H1 (cell line): ENCODE measurements around the gene CPNE4. TPM values are rescaled to one million over a fixed set of nuclear protein-coding genes. Genes with fewer than 3 reads are reported as not detected.
A peak's percentile ranks its signal among the peaks of the same experiment; 100 is the strongest.

ENCODE experiments used
- CTCF ChIA-PET: fragments of 300-600 bp; sonication (Branson Sonifier 250); formaldehyde crosslinking; loops from one replicate; lab custom pipeline; 2021; ENCODE audit not compliant: partially characterized antibody; lab: Charles Lee
- POLR2A ChIA-PET: fragments of 300-600 bp; sonication (Branson Sonifier 250); formaldehyde crosslinking; loops from one replicate; lab custom pipeline; 2021; ENCODE audit warnings: inconsistent platforms; ENCODE audit not compliant: partially characterized antibody; lab: Charles Lee
- DNase-seq, 2 experiments: peaks; one replicate each; pipeline versions ENCODE4 v3.0.0 to v3.0.0-alpha.2; 2010 to 2022; ENCODE audit warnings: low spot score in 2 of 2, low read depth in 1 of 2, mixed read lengths in 1 of 2
- FAIRE-seq: peaks from 2 replicates; lab custom pipeline; 2011; peaks lifted over from hg19 to GRCh38; lab: Jason Lieb, UNC
- H2AFZ ChIP-seq: 2 replicates; pipeline ENCODE4 v1.8.1; 2012; ENCODE audit warnings: low read length, inconsistent platforms
- H2AK5ac ChIP-seq: 2 replicates; pipeline ENCODE4 v1.6.1; 2013; ENCODE audit warnings: low read depth, low read length
- H2BK120ac ChIP-seq: replicated peaks from 2 replicates; pipeline ENCODE3; 2013; ENCODE audit warnings: low read depth, low read length, inconsistent platforms
- H2BK12ac ChIP-seq: 2 replicates; pipeline ENCODE4 v1.6.1; 2013; ENCODE audit warnings: low read depth, low read length
- H2BK15ac ChIP-seq: 2 replicates; pipeline ENCODE4 v1.6.1; 2013; ENCODE audit warnings: low read length
- H2BK20ac ChIP-seq: 2 replicates; pipeline ENCODE4 v1.6.1; 2013; ENCODE audit warnings: low read length
- H2BK5ac ChIP-seq: 2 replicates; pipeline ENCODE4 v1.6.1; 2013; ENCODE audit warnings: low read depth, low read length
- H3K14ac ChIP-seq: 2 replicates; pipeline ENCODE4 v1.6.1; 2013; ENCODE audit warnings: inconsistent platforms; ENCODE audit not compliant: insufficient read length
- H3K18ac ChIP-seq: 2 replicates; pipeline ENCODE4 v1.6.1; 2013; ENCODE audit warnings: low read length; ENCODE audit errors: extremely low read depth
- H3K23ac ChIP-seq: 2 replicates; pipeline ENCODE4 v1.6.1; 2013; ENCODE audit warnings: inconsistent platforms; ENCODE audit not compliant: insufficient read length
- H3K23me2 ChIP-seq: 2 replicates; pipeline ENCODE4 v1.6.1; 2013; ENCODE audit warnings: low read depth, low read length
- H3K27ac ChIP-seq: 2 replicates; pipeline ENCODE4 v1.6.1; 2011; ENCODE audit warnings: low read depth, low read length, inconsistent platforms
- H3K27me3 ChIP-seq, 4 experiments: replicated peaks in 1 of 4; 1 replicate in 1 of 4; 2 replicates in 3 of 4; pipeline versions ENCODE4 v1.6.1 to v1.8.1; 2011 to 2013; ENCODE audit warnings: low read length in 3 of 4, mild to moderate bottlenecking in 3 of 4, inconsistent platforms in 2 of 4, mixed read lengths in 2 of 4, moderate library complexity in 1 of 4; ENCODE audit not compliant: control insufficient read depth in 3 of 4, insufficient read depth in 3 of 4; ENCODE audit errors: extremely low read depth in 1 of 4
- H3K36me3 ChIP-seq, 4 experiments: 2 replicates each; pipeline versions ENCODE4 v1.6.1 to v1.8.1; 2011 to 2013; ENCODE audit warnings: mild to moderate bottlenecking in 4 of 4, low read length in 3 of 4, moderate library complexity in 2 of 4, control low read depth in 1 of 4, inconsistent platforms in 1 of 4; ENCODE audit not compliant: insufficient read depth in 4 of 4, control insufficient read depth in 2 of 4
- H3K4ac ChIP-seq: replicated peaks from 2 replicates; pipeline ENCODE3; 2013; ENCODE audit warnings: low read length, low read depth, mixed read lengths, inconsistent platforms; ENCODE audit not compliant: insufficient read length
- H3K4me1 ChIP-seq, 4 experiments: replicated peaks in 1 of 4; 1 replicate in 1 of 4; 2 replicates in 3 of 4; pipeline versions ENCODE4 v1.6.1 to v1.8.1; 2011 to 2013; ENCODE audit warnings: low read length in 3 of 4, inconsistent platforms in 2 of 4, mixed read lengths in 1 of 4; ENCODE audit not compliant: insufficient read depth in 4 of 4, control insufficient read depth in 3 of 4
- H3K4me2 ChIP-seq, 2 experiments: 2 replicates each; pipeline versions ENCODE4 v1.6.1 to v1.8.1; 2011 to 2013; ENCODE audit warnings: low read depth in 2 of 2, low read length in 2 of 2, control low read depth in 1 of 2, inconsistent platforms in 1 of 2, mild to moderate bottlenecking in 1 of 2; ENCODE audit not compliant: insufficient read depth in 1 of 2
- H3K4me3 ChIP-seq, 4 experiments: fragments of 200-600, 300-600 bp in 1 of 4; sonication (generic), shearing (Covaris generic), sonication (Bioruptor Twin) in 1 of 4; 2 replicates each; pipeline versions ENCODE4 v1.5.1 to v1.8.1; 2011 to 2016; ENCODE audit warnings: low read length in 4 of 4, low read depth in 3 of 4, control low read depth in 2 of 4, inconsistent platforms in 2 of 4, mild to moderate bottlenecking in 2 of 4, mixed read lengths in 1 of 4, moderate library complexity in 1 of 4; ENCODE audit not compliant: insufficient read depth in 2 of 4; ENCODE audit errors: extremely low read depth in 1 of 4
- H3K56ac ChIP-seq: replicated peaks from 2 replicates; pipeline ENCODE3; 2013; ENCODE audit warnings: low read depth, mild to moderate bottlenecking, mixed read lengths, low read length, inconsistent platforms; ENCODE audit not compliant: insufficient read length
- H3K79me1 ChIP-seq: 2 replicates; pipeline ENCODE4 v1.6.1; 2013; ENCODE audit warnings: low read depth, low read length, control low read depth
- H3K79me2 ChIP-seq, 2 experiments: 2 replicates each; pipeline versions ENCODE4 v1.6.1 to v1.8.1; 2012 to 2013; ENCODE audit warnings: low read length in 2 of 2, mild to moderate bottlenecking in 2 of 2, inconsistent platforms in 1 of 2; ENCODE audit not compliant: insufficient read depth in 2 of 2, control insufficient read depth in 1 of 2
- H3K9ac ChIP-seq, 4 experiments: replicated peaks in 1 of 4; 1 replicate in 1 of 4; 2 replicates in 3 of 4; pipeline versions ENCODE4 v1.6.1 to v1.8.1; 2011 to 2013; ENCODE audit warnings: low read depth in 3 of 4, low read length in 3 of 4, control low read depth in 2 of 4, mild to moderate bottlenecking in 2 of 4, moderate library complexity in 2 of 4, inconsistent platforms in 1 of 4; ENCODE audit errors: extremely low read depth in 1 of 4
- H3K9me3 ChIP-seq, 2 experiments: 2 replicates each; pipeline versions ENCODE4 v1.6.1 to v1.8.1; 2012 to 2013; ENCODE audit warnings: mild to moderate bottlenecking in 2 of 2, moderate library complexity in 2 of 2, control low read depth in 1 of 2, inconsistent platforms in 1 of 2, low read depth in 1 of 2, low read length in 1 of 2, mixed read lengths in 1 of 2; ENCODE audit not compliant: insufficient read depth in 2 of 2
- H4K20me1 ChIP-seq, 2 experiments: replicated peaks in 1 of 2; 2 replicates each; pipeline versions ENCODE3 to v1.8.1; 2011 to 2013; ENCODE audit warnings: inconsistent platforms in 2 of 2, low read length in 2 of 2, mild to moderate bottlenecking in 1 of 2; ENCODE audit not compliant: insufficient read depth in 2 of 2, control insufficient read depth in 1 of 2
- H4K5ac ChIP-seq: 2 replicates; pipeline ENCODE4 v1.6.1; 2013; ENCODE audit warnings: low read length, low read depth, mixed read lengths, inconsistent platforms; ENCODE audit not compliant: insufficient read length
- H4K8ac ChIP-seq: 2 replicates; pipeline ENCODE4 v1.8.0; 2013; ENCODE audit warnings: mild to moderate bottlenecking, moderate library complexity, low read length, inconsistent platforms; ENCODE audit not compliant: insufficient read depth; ENCODE audit errors: extremely low read depth
- H4K91ac ChIP-seq: replicated peaks from 2 replicates; pipeline ENCODE3; 2013; ENCODE audit warnings: low read length, mixed read lengths, inconsistent platforms; ENCODE audit not compliant: insufficient read length
- EGR1 ChIP-seq: IDR thresholded peaks from 2 replicates; pipeline ENCODE4 v1.6.1; 2011; ENCODE audit warnings: low read depth, low read length, borderline replicate concordance
- JUND ChIP-seq: IDR thresholded peaks from 2 replicates; pipeline ENCODE4 v1.6.1; 2011; ENCODE audit warnings: mild to moderate bottlenecking, improper control_type of control experiment, low read length
- SRF ChIP-seq: IDR thresholded peaks from 2 replicates; pipeline ENCODE4 v1.6.1; 2011; ENCODE audit warnings: mild to moderate bottlenecking, low read depth, low read length, moderate library complexity
- WGBS, 2 experiments: shearing (Covaris generic) in 1 of 2; methylation state at CpG; one replicate each; pipeline versions ENCODE4 v1.1.6 to v1.1.7; 2013 to 2015; ENCODE audit warnings: low lambda C conversion rate in 2 of 2, mixed read lengths in 2 of 2, inconsistent platforms in 1 of 2, low coverage in 1 of 2, missing lambda C conversion rate in 1 of 2; ENCODE audit not compliant: insufficient replicate concordance in 2 of 2, insufficient coverage in 1 of 2, insufficient read length in 1 of 2; ENCODE audit errors: extremely low coverage in 1 of 2, missing lambda C conversion rate in 1 of 2; 5-methylcytosine and 5-hydroxymethylcytosine counted together
- polyA plus RNA-seq, 7 experiments: library from polyadenylated mRNA; depleted of rRNA in 3 of 7; stranded (reverse) in 5 of 7; unstranded in 2 of 7; fragments of >200 nt in 5 of 7; fragments of 200-250 nt in 2 of 7; gene quantifications; 1 replicate in 5 of 7; 2 replicates in 1 of 7; 4 replicates in 1 of 7; pipeline versions ENCODE4 v1.2.1 to v1.2.3, GENCODE V29; 2011 to 2013; ENCODE audit warnings: missing spikeins in 2 of 7, mixed read lengths in 2 of 7
- total RNA-seq: library from RNA; stranded (reverse); fragmentation: NEBNext Ultra II Directional; extraction: Animal tissue kit (Norgen Biotek cat#: 25700); gene quantifications from 2 replicates; pipeline ENCODE4 v1.2.1, GENCODE V29; 2021

The CPNE4 gene
- total and polyA plus RNA-seq, 2 of the 8 experiments (the other 6 are each of a cell fraction or from before 2014, with no cell fraction given): 0.82 to 3.8 TPM

GRCh38 chr3:131561511-131561910 lies 473.3 kb downstream of the CPNE4 start:
- Histone ChIP-seq H4K91ac (no peak overlapping the region), H3K9ac (no peak overlapping the region), H3K79me2 (no peaks in the 10 kb centered on the region), H3K79me1 (no peaks in the 10 kb centered on the region), H4K20me1 (no peaks in the 10 kb centered on the region), H3K23ac (no peak overlapping the region), H4K5ac (no peak overlapping the region), H4K8ac (0 out of 2 replicates have a peak overlapping the region, but pooled peaks have one; percentile 36), H2AFZ (no peak overlapping the region), H3K18ac (no peak overlapping the region), H3K27ac (no peak overlapping the region), H3K4me2 (no peak overlapping the region), H2AK5ac (no peak overlapping the region), H3K9me3 (no peaks in the 10 kb centered on the region), H3K4me1 (peaks cover 0 to 7% (median 3%) of the 10 kb centered on the region in 4 experiments; a peak in 5 of 7 replicates), H3K36me3 (no peaks in the 10 kb centered on the region), H3K23me2 (no peaks in the 10 kb centered on the region), H3K27me3 (no peaks in the 10 kb centered on the region), H3K4ac (no peak overlapping the region), H3K56ac (no peak overlapping the region), H2BK20ac (no peak overlapping the region), H2BK120ac (no peak overlapping the region), H3K4me3 (no peak overlapping the region), H2BK5ac (no peak overlapping the region)
- ChIA-PET CTCF (interaction anchor here (0.9 to 3.8 kb wide), 3 partner anchors 12 to 477 kb away, joined by 4 to 21 read pairs (median 7); no protein-coding TSS in a partner anchor), POLR2A (no interaction called here)
- FAIRE-seq: no peak
- no peak for DNase-seq
- 83% methylated on average over 2 of the region's 2 CpGs; no CpG with 5 or more reads in 1 of the 2 experiments for WGBS, 2 experiments
- no peak for TF ChIP-seq SRF
- no peak for TF ChIP-seq JUND
- no peak for TF ChIP-seq EGR1
- TF ChIP-seq, all 59 proteins: peak for 0
- Histone ChIP-seq H2BK12ac (no peak overlapping the region), H2BK15ac (no peak overlapping the region), H3K14ac (no peak overlapping the region)
